ENCODE data around the gene ARHGAP19. TPM values are rescaled to one million over a fixed set of nuclear protein-coding genes. Genes with fewer than 3 reads are reported as not detected.
"Not testable (repeated sequence)": the region's sequence is repeated elsewhere in the genome, so short reads cannot be mapped to it uniquely, and the experiment has no call there.

Gene ARHGAP19
- total RNA-seq, 1 donor from 2014 or later = 9.8 TPM

GRCh38 chr10:97273700-97274099, 18.7 kb downstream of the ARHGAP19 start:
- no peaks in the 10 kb centered on the region for H3K27me3 Mint-ChIP-seq (ENCODE audit: unreplicated experiment)
- no peak for TF ChIP-seq CTCF (IDR thresholded peaks at IDR 0.05; ENCODE audit: partially characterized antibody, unreplicated experiment)
- peaks cover 2% of the 10 kb centered on the region for H3K9me3 Mint-ChIP-seq (ENCODE audit: unreplicated experiment)
- no peak overlapping the region for H3K4me3 Mint-ChIP-seq (ENCODE audit: unreplicated experiment)
- H3K36me3 Mint-ChIP-seq (ENCODE audit: unreplicated experiment) = peaks cover 5% of the 10 kb centered on the region
- no peak overlapping the region for H3K27ac Mint-ChIP-seq (ENCODE audit: unreplicated experiment)
- peaks cover 4% of the 10 kb centered on the region for H3K4me1 Mint-ChIP-seq (ENCODE audit: low read depth, unreplicated experiment)
- DNase-seq = no peak

DNA sequence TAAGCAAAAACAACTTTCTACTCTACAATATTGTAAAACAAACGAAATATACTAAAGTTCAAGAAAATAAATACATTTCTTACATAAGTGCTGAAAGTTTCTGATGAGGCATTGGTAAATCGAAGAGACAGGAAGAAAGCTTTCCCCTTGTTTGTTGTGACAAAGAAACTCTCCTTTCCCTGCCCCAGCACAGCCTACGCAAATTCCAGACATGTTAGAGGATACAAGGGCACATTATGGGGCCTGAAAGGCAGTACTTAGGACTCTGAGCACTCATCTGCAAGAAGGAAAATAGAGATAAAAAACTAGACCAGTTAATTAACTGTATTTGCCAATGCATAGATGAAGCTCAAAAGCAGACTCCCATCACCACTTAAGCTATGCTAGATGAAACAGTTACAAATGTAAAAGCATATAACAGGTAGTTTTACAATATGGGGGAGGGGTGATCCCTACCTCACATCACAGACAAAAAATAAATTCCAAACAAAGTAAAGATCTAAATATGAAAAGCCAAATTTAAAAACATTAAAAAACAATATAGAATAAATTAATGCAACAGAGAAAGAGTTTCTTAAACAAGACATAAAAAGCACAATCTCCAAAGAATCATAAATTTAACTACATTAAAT, 21.8 kb downstream of the ARHGAP19 start:
- Mint-ChIP-seq H3K9me3 (ENCODE audit: unreplicated experiment) (peaks cover 2% of the 10 kb centered on the region), H3K27ac (ENCODE audit: unreplicated experiment) (no peak overlapping the region), H3K4me3 (ENCODE audit: unreplicated experiment) (no peak overlapping the region), H3K27me3 (ENCODE audit: unreplicated experiment) (no peaks in the 10 kb centered on the region), H3K36me3 (ENCODE audit: unreplicated experiment) (peaks cover 10% of the 10 kb centered on the region), H3K4me1 (ENCODE audit: low read depth, unreplicated experiment) (no peaks in the 10 kb centered on the region)
- no peak for TF ChIP-seq CTCF (IDR thresholded peaks at IDR 0.05; ENCODE audit: partially characterized antibody, unreplicated experiment)
- DNase-seq = no peak

DNA sequence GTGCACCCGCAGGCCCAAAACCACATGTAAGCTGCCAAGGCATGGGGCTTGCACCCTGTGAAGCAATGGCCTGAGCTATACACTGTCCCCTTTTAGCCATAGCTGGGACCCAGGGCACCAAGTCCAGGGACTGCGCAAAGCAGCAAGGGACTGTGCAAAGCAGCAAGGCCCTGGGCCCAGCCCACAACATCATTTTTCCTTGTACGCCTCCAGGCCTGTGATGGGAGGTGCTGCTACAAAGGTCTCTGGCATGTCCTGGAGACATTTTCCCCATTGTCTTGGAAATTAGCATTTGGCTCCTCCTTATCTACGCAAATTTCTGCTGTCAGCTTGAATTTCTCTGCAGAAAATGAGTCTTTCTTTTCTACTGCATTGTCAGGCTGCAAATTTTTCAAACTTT, 24.8 kb downstream of the ARHGAP19 start:
- Mint-ChIP-seq H3K4me3 (ENCODE audit: unreplicated experiment) (no peak overlapping the region), H3K27me3 (ENCODE audit: unreplicated experiment) (no peaks in the 10 kb centered on the region), H3K9me3 (ENCODE audit: unreplicated experiment) (peaks cover 2% of the 10 kb centered on the region), H3K4me1 (ENCODE audit: low read depth, unreplicated experiment) (no peaks in the 10 kb centered on the region), H3K27ac (ENCODE audit: unreplicated experiment) (no peak overlapping the region), H3K36me3 (ENCODE audit: unreplicated experiment) (peaks cover 10% of the 10 kb centered on the region)
- DNase-seq = no peak
- TF ChIP-seq CTCF (IDR thresholded peaks at IDR 0.05; ENCODE audit: partially characterized antibody, unreplicated experiment) = no peak

DNA sequence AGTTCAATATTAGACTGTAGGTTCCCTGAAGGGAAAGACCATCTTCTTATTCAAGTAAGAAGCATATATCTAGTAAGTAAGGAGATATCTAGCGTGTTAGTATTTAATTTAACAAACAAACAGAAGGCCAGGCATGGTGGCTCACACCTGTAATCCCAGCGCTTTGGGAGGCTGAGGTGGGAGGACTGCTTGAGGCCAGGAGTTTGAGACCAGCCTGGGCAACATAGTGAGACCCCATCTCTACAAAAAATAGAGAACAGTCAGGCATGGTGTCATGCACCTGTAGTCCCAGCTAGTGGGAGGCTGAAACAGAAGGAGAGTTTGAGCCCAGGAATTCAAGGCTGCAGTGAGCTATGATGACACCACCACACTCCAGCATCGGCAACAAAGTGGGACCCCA, 27.3 kb downstream of the ARHGAP19 start:
- not testable (repeated sequence) for H3K4me1 Mint-ChIP-seq (ENCODE audit: low read depth, unreplicated experiment); H3K4me3 Mint-ChIP-seq (ENCODE audit: unreplicated experiment); H3K9me3 Mint-ChIP-seq (ENCODE audit: unreplicated experiment); H3K27me3 Mint-ChIP-seq (ENCODE audit: unreplicated experiment); H3K27ac Mint-ChIP-seq (ENCODE audit: unreplicated experiment); DNase-seq; H3K36me3 Mint-ChIP-seq (ENCODE audit: unreplicated experiment)

DNA sequence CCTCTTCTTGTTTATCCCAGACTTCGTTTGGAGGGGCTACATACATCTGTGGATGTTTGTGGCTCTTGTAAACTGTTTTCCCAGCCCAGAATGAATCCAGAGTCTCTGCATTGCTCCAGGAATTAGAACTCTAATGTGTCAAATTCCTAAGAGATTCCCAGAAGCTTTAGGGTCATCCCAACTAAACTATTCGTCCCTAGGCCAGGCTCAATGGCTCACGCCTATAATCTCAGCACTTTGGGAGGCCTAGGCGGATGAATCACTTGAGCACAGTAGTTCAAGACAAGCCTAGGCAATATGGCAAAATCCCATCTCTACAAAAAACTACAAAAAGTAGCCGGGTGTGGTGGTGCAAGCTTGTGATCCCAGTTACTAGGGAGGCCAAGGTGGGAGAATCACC, 28.5 kb downstream of the ARHGAP19 start:
- H3K27ac Mint-ChIP-seq (ENCODE audit: unreplicated experiment) = no peak overlapping the region
- peaks cover 5% of the 10 kb centered on the region for H3K36me3 Mint-ChIP-seq (ENCODE audit: unreplicated experiment)
- no peak overlapping the region for H3K4me3 Mint-ChIP-seq (ENCODE audit: unreplicated experiment)
- no peak for DNase-seq
- no peaks in the 10 kb centered on the region for H3K9me3 Mint-ChIP-seq (ENCODE audit: unreplicated experiment)
- H3K4me1 Mint-ChIP-seq (ENCODE audit: low read depth, unreplicated experiment) = no peaks in the 10 kb centered on the region
- no peaks in the 10 kb centered on the region for H3K27me3 Mint-ChIP-seq (ENCODE audit: unreplicated experiment)
- no peak for TF ChIP-seq CTCF (IDR thresholded peaks at IDR 0.05; ENCODE audit: partially characterized antibody, unreplicated experiment)

Data from glutamatergic neuron (in vitro differentiated cells).